Left lung (tissue), 10 donors: Measurements from ENCODE around the gene GRIA2. TPM values are rescaled to one million over a fixed set of nuclear protein-coding genes. Genes with fewer than 3 reads are reported as not detected.

Experiments used
- ATAC-seq: fragments of 200-7000 bp; cut with Tn5 transposase; one replicate; pipeline ENCODE4 v1.9.1; 2020; ENCODE audit warnings: moderate library complexity
- DNase-seq, 4 donors: peaks; one replicate each; pipeline ENCODE4 v3.0.0-alpha.2; 2013 to 2020
- H3K27ac ChIP-seq, 2 donors: fragments of 200-600 bp; sonication (generic) in 1 of 2; one replicate each; pipeline versions ENCODE4 v1.5.0 to v1.8.0; 2020 to 2021
- H3K27me3 ChIP-seq, 2 donors: fragments of 200-600 bp; sonication (generic) in 1 of 2; one replicate each; pipeline versions ENCODE4 v1.5.0 to v1.8.0; 2020 to 2021
- H3K36me3 ChIP-seq, 2 donors: fragments of 200-600 bp; sonication (generic) in 1 of 2; one replicate each; pipeline versions ENCODE4 v1.5.0 to v1.8.0; 2020 to 2021
- H3K4me1 ChIP-seq, 2 donors: fragments of 200-600 bp; one replicate each; pipeline ENCODE4 v1.8.0; 2021
- H3K4me3 ChIP-seq, 2 donors: fragments of 200-600 bp; sonication (generic) in 1 of 2; one replicate each; pipeline versions ENCODE4 v1.5.0 to v1.8.0; 2020 to 2021; ENCODE audit warnings: mild to moderate bottlenecking in 1 of 2
- H3K9me3 ChIP-seq, 2 donors: fragments of 200-600 bp; sonication (generic) in 1 of 2; one replicate each; pipeline versions ENCODE4 v1.5.0 to v1.8.0; 2020 to 2021
- intact Hi-C, 2 donors: fragments of 100-400 bp; cut with DNase I; formaldehyde crosslinking; loops; one replicate each; pipeline versions ENCODE4 v1.11.2 to v1.14.2; 2022
- polyA plus RNA-seq, 6 donors: library from polyadenylated mRNA; unstranded; fragments of 120-200 nt; gene quantifications; one replicate each; pipeline ENCODE4 v1.2.1, GENCODE V29; 2013; ENCODE audit not compliant: insufficient read length in 6 of 6
- total RNA-seq, 2 donors: library from RNA; stranded (reverse); fragmentation: NEBNext Ultra II Directional; extraction: Animal tissue kit (Norgen Biotek cat#: 25700); gene quantifications; one replicate each; pipeline ENCODE4 v1.2.1, GENCODE V29; 2021
- TF ChIP-seq, protein P1 (sequence below), 2 donors: fragments of 200-600 bp; sonication (generic) in 1 of 2; IDR thresholded peaks; one replicate each; pipeline versions ENCODE4 v1.5.0 to v1.8.0; 2021; ENCODE audit warnings: antibody characterized with exemption in 2 of 2
- donor health status: DM: no; HTN: yes; CAD: no.
- donor health status: DM: no; HTN: no; CAD: no.

The GRIA2 gene
- total and polyA plus RNA-seq, 8 donors, result 1.5 to 3.5 (median 1.9) TPM; not detected in 2

DNA sequence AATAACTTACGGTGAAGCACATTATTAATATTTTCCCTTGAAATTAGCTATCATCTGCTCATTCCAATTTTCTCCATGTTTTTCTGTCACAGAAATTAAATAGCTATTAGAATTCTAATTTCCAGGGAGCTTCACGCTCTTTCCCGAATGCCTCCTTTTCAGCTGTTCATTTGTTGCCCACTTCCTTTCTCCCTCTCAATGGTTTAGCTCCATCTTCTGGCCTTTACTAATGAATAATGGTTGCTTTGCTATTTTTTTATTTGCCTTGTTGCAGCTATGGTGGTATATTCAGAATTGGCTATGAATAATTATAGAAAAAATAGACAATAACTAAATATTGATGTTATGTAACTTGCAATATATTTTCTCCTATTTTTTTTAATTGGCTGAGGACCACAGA, 70.5 kb downstream of the GRIA2 start:
- Histone ChIP-seq H3K27ac (no peak overlapping the region), H3K27me3 (no peaks in the 10 kb centered on the region), H3K9me3 (no peaks in the 10 kb centered on the region), H3K4me3 (no peak overlapping the region), H3K4me1 (no peaks in the 10 kb centered on the region), H3K36me3 (no peaks in the 10 kb centered on the region)
- TF ChIP-seq, protein P1, sequence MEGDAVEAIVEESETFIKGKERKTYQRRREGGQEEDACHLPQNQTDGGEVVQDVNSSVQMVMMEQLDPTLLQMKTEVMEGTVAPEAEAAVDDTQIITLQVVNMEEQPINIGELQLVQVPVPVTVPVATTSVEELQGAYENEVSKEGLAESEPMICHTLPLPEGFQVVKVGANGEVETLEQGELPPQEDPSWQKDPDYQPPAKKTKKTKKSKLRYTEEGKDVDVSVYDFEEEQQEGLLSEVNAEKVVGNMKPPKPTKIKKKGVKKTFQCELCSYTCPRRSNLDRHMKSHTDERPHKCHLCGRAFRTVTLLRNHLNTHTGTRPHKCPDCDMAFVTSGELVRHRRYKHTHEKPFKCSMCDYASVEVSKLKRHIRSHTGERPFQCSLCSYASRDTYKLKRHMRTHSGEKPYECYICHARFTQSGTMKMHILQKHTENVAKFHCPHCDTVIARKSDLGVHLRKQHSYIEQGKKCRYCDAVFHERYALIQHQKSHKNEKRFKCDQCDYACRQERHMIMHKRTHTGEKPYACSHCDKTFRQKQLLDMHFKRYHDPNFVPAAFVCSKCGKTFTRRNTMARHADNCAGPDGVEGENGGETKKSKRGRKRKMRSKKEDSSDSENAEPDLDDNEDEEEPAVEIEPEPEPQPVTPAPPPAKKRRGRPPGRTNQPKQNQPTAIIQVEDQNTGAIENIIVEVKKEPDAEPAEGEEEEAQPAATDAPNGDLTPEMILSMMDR (IDR thresholded peaks at IDR 0.05), result no peak
- no peak for DNase-seq
- intact Hi-C loops, result no loop called here
- ATAC-seq, result no peak

DNA sequence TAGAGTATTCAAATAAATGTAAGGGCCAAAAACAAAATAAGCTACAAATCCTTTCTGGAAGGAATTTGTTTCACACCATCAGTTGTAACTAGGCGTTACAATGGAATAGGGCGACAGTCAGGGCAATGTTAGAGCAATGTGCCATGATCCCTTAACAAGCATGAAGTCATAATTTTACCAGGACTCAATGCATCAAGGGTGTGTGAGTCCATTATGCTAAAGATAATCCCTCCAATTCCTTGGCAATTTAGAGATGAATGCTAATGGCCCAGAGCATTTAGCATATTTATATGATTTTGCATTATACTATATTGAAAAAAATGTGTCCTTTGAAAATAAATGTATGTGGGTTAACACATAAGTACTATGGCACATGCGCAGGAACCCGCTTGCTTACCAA, 73.1 kb downstream of the GRIA2 start:
- H3K27me3 ChIP-seq, result no peaks in the 10 kb centered on the region
- H3K27ac ChIP-seq, result no peak overlapping the region
- no peaks in the 10 kb centered on the region for H3K36me3 ChIP-seq
- H3K4me1 ChIP-seq, result no peaks in the 10 kb centered on the region
- DNase-seq, result no peak
- no peak for ATAC-seq
- TF ChIP-seq, protein P1 (IDR thresholded peaks at IDR 0.05), result no peak
- H3K9me3 ChIP-seq, result no peaks in the 10 kb centered on the region
- no peak overlapping the region for H3K4me3 ChIP-seq
- intact Hi-C loops, result no loop called here

DNA sequence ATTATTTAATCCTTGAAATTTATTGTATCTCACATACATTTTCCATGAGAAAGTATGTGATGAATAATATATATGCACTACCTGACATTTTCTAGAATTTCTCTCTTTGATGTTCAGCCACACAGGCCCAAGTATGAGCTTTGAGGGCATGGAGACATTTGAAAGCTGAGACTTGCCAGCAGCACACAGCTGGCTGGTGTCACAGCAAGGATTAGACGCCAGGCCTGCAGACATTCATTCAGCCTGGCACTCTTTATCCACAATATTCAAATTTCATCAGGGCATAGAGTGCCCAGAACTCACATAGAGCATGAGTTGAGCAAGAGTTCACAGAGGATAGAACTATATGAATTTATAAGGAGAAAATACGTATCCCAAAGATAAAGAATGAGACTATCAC, 74.0 kb downstream of the GRIA2 start:
- DNase-seq (no peak), ATAC-seq (no peak)
- intact Hi-C loops, result no loop called here
- Histone ChIP-seq H3K27ac (no peak overlapping the region), H3K4me1 (no peaks in the 10 kb centered on the region), H3K4me3 (no peak overlapping the region), H3K36me3 (no peaks in the 10 kb centered on the region), H3K27me3 (no peaks in the 10 kb centered on the region), H3K9me3 (no peaks in the 10 kb centered on the region)
- TF ChIP-seq, protein P1 (IDR thresholded peaks at IDR 0.05), result no peak

DNA sequence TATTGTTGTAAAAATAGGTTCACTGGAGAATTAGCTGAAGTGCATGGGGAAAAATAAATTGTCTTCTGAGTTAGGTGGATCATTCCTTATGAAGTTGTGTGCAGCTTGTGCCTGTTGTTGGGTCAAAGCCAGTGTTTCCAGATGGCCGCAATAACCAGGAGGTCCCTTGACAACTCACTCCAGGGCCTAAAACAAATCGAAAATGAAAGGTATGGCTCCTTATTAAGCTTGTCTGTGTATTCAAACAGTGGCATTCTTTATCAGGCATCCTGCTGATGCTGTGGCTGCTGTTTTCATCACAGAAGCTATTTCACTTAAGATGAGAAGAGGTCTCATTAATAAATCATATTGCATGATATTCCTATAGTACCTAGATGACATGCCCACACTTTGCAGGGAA, 80.2 kb downstream of the GRIA2 start:
- Histone ChIP-seq H3K9me3 (no peaks in the 10 kb centered on the region), H3K27me3 (no peaks in the 10 kb centered on the region), H3K27ac (no peak overlapping the region), H3K4me1 (no peaks in the 10 kb centered on the region), H3K4me3 (no peak overlapping the region), H3K36me3 (no peaks in the 10 kb centered on the region)
- intact Hi-C loops, result no loop called here
- ATAC-seq (no peak), DNase-seq (no peak)
- TF ChIP-seq, protein P1 (IDR thresholded peaks at IDR 0.05), result no peak

DNA sequence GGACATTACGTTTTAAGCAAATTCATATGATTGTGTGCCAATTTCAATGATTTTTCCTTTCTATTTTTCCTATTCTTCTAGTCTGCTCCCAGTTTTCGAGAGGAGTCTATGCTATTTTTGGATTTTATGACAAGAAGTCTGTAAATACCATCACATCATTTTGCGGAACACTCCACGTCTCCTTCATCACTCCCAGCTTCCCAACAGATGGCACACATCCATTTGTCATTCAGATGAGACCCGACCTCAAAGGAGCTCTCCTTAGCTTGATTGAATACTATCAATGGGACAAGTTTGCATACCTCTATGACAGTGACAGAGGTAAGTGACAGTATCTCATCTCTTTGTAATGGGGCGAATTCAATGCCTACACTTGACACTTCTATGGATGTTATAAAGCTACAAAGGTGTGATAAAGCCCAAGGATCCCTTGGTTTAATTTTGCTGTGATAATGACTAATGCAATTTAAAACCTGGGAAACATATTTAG, 83.0 kb downstream of the GRIA2 start:
- H3K9me3 ChIP-seq, result no peaks in the 10 kb centered on the region
- ATAC-seq (no peak), DNase-seq (no peak)
- no peak overlapping the region for H3K27ac ChIP-seq
- H3K4me1 ChIP-seq, result no peaks in the 10 kb centered on the region
- H3K4me3 ChIP-seq, result no peak overlapping the region
- TF ChIP-seq, protein P1 (IDR thresholded peaks at IDR 0.05), result no peak
- intact Hi-C loops, result no loop called here
- no peaks in the 10 kb centered on the region for H3K36me3 ChIP-seq
- no peaks in the 10 kb centered on the region for H3K27me3 ChIP-seq
